Measurements from ENCODE around the gene CALY. TPM values are rescaled to one million over a fixed set of nuclear protein-coding genes. Genes with fewer than 3 reads are reported as not detected.
A peak's percentile ranks its signal among the peaks of the same experiment; 100 is the strongest.
"Not testable (repeated sequence)": the region's sequence is repeated elsewhere in the genome, so short reads cannot be mapped to it uniquely, and the experiment has no call there.

Gene CALY
- polyA plus RNA-seq, 4 donors = 0.24 to 0.59 TPM; not detected in 2

DNA sequence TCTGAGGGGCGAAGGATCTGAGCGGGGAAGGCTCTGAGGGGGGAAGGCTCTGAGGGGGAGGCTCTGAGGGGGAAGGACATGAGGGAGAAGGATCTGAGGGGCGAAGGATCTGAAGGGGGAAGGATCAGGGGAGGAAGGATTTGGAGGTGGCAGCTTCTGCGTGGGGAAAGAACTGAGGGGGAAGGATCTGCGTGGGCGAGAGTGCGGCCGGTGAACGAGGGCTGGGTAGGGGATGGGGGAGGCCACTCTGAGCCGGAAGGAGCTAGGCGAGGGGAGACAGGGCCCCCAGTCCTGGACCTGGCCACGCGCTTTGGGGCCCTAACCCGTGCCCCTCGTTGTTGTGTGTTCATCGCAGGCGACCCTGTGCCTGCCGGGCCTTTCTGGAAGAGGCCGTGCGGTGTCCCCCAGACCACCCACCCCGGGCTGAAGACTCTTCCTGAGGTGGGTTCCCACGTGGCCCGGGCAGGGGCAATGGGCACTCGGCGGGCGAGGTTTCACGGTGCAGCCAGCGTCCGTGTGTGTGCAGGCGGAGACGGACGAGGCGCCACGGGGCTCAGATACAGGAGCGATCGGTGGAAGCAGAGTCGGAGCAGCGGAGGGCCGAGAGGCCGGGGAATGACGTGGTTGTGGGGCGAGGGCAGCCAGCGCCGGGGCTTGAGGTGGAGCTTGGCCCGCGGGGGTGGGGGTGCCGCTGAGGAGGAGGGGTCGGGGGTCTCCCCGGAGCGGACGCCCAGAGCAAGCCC lies 2.0 kb downstream of the CALY start:
- DNase-seq (ENCODE audit: low read depth in 4 of 4, low spot score in 3 of 4) = no peak

GRCh38 chr10:133332936-133333699 lies 3.6 kb downstream of the CALY start:
- DNase-seq (ENCODE audit: low read depth in 4 of 4, low spot score in 3 of 4) = no peak

DNA sequence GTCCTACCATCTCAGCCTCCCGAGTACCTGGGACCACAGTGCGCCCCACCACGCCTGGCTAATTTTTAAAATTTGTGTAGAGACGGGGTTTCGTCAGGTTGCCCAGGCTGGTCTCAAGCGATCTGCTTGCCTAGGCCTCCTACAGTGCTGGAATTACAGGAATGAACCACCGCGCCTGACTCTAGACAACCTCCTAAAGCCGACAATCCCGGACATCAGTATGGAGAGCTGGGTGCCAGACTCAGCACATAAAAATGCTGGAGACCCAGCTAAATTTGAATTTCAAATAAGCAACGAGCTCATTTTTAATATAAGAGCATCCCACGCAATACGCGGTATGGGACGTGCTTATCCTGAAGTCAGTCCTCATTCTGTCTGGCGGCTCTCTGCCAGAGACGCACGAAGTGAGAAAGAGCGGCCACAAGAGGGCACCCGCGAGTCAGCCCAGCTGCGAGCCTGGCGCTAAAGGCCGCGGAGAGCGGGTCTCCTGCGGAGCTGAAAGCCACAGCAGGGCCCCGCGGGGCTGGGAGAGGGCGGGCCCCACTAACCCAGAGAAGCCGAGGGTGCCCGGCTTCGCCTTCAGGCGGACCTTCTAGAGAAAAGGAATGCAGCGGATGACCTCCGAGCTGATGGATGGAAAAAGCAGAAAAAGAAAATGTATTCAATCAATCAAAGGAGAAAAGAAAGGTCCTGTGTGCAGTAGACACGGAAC lies 7.0 kb downstream of the CALY start:
- peak in 2 of 4 donors; percentile 69 to 72 for DNase-seq (ENCODE audit: low read depth in 4 of 4, low spot score in 3 of 4)

DNA sequence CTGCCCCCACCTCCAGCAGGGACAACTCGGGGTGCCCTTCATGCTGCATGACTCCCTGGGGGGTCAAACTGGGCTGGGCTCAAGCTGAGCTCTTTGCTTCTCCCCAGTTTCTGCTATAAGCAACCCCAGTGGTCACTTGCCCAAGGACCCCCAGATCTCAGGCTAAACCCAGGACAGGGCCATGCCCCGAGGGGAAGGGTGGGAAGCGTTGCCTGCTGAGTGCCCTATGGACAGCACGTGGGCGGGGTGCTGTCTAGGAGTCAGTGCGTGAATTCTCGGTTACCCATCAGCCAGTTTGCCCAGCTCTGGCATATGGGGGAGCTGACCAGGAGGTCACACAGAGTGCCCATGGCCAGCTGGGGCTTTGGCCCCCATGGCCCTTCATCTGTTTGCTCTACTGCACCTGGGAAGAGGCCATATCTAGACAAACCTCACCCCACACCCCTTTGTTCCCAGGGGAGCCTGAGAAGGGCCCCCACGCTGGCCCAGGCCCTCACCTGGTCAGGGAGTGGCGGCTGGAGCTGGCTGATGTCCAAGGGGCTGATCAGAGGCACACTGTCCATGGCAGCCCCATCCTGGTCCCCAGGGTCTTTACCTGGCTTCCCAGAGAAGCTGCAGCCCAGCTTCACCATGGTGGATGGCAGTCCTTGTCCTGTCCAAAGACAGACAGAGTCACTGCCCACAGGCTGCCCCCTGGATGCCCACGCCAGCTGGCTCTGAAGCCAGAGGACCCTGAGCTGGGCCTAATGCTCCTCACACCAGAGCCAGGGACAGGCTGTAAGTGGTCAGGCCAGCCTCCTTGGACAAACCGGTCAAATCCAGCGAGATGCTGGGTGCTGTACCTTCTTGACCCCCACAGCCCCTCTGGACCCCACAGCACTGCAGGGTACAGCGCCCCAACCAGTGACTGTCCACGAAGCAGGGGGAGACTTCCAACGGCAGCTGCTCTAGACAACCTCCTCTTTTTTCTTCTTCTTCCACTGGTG lies 8.0 kb downstream of the CALY start:
- no peak for DNase-seq (ENCODE audit: low read depth in 4 of 4, low spot score in 3 of 4)

- DNase-seq (ENCODE audit: low read depth in 4 of 4, low spot score in 3 of 4) = no peak
These were observed 8.9 kb downstream of the CALY start for GRCh38 chr10:133327651-133328357.

GRCh38 chr10:133326745-133327650 lies 9.7 kb downstream of the CALY start:
- no peak for DNase-seq (ENCODE audit: low read depth in 4 of 4, low spot score in 3 of 4)

GRCh38 chr10:133326223-133326551 lies 10.5 kb downstream of the CALY start:
- DNase-seq (ENCODE audit: low read depth in 4 of 4, low spot score in 3 of 4) = no peak

- DNase-seq (ENCODE audit: low read depth in 4 of 4, low spot score in 3 of 4) = no peak
These were observed 11.1 kb downstream of the CALY start for GRCh38 chr10:133325440-133326222.

DNA sequence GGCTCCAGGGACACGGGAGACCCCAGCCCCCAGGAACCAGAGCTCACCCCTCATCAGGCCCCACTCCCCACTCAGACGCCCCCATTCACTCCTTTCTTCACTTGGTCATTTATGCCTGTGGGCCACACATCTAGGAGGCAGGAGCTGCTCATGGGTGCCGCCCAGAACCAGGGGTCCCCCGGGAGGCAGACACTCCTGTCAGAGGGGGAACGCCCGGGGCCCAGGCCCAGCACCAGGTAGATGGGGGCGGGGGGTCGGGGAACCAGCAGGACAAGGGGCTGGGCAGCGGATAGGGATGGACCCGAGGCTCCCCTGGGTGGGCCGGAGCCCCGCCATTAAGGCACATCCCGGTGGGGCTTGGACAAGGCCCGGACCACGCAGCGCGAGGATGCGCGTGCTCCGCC lies 11.8 kb downstream of the CALY start:
- DNase-seq (ENCODE audit: low read depth in 4 of 4, low spot score in 3 of 4) = no peak

GRCh38 chr10:133324198-133324792 lies 12.4 kb downstream of the CALY start:
- DNase-seq (ENCODE audit: low read depth in 4 of 4, low spot score in 3 of 4) = no peak

- DNase-seq (ENCODE audit: low read depth in 4 of 4, low spot score in 3 of 4) = not testable (repeated sequence)
These were observed 14.5 kb downstream of the CALY start for GRCh38 chr10:133322064-133322709.

GRCh38 chr10:133320852-133321422 lies 15.8 kb downstream of the CALY start:
- DNase-seq (ENCODE audit: low read depth in 4 of 4, low spot score in 3 of 4) = not testable (repeated sequence)

- no peak for DNase-seq (ENCODE audit: low read depth in 4 of 4, low spot score in 3 of 4)
These were observed 18.1 kb downstream of the CALY start for GRCh38 chr10:133318494-133319127.

DNA sequence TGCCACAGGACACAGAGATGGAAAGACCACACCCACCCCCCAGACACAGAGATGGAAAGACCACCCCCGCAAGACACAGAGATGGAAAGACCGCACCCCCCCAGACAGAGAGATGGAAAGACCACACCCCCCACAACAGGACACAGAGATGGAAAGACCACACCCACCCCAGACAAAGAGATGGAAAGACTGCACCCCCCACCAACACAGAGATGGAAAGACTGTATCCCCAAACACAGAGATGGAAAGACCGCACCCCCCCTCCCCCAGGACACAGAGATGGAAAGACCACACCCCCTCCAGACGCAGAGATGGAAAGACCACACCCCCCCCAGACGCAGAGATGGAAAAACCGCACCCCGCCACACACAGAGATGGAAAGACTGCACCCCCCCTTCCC lies 20.0 kb downstream of the CALY start:
- no peak for DNase-seq (ENCODE audit: low read depth in 4 of 4, low spot score in 3 of 4)

DNA sequence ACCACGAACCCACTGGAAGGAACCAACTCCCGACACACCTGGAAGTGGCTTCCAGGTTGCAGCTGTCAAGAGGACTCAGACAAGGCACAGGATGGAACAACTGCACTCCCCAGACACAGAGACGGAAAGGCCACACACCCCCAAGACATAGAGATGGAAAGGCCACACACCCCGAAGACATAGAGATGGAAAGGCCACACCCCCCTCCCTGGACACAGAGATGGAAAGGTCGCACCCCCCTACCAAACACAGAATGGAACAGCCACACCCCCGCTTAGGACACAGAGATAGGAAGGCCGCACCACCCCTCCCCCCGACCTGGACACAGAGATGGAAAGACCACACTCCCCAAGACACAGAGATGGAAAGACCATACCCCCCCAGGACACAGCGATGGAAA lies 20.4 kb downstream of the CALY start:
- no peak for DNase-seq (ENCODE audit: low read depth in 4 of 4, low spot score in 3 of 4)

GRCh38 chr10:133315847-133316246 lies 20.8 kb downstream of the CALY start:
- DNase-seq (ENCODE audit: low read depth in 4 of 4, low spot score in 3 of 4) = no peak
